Measurements from ENCODE around the gene LRRC39.

The LRRC39 gene

DNA sequence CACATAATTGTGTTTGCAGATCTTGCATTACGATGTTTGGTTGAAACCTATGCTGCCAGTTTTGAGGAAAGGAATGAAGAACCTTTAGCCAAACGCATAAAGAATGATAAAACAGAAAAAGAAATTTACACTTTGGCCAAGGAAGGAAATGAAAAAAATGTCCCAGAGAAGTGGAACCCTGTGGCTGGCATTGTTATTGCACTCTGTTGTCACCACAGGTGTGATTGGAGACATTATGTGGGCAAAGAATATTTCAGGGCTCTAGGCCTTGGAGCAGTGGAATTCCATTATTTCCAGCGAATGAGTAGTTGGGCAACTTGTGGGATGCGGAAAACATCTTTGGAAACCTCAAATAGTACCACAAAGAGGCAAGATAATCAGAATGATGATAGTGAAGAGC is 30.2 kb downstream of the LRRC39 start:
- DNase-seq (ENCODE audit: low read depth) = no peak

GRCh38 chr1:100146958-100147357 is 31.1 kb downstream of the LRRC39 start:
- DNase-seq (ENCODE audit: low read depth) = no peak

DNA sequence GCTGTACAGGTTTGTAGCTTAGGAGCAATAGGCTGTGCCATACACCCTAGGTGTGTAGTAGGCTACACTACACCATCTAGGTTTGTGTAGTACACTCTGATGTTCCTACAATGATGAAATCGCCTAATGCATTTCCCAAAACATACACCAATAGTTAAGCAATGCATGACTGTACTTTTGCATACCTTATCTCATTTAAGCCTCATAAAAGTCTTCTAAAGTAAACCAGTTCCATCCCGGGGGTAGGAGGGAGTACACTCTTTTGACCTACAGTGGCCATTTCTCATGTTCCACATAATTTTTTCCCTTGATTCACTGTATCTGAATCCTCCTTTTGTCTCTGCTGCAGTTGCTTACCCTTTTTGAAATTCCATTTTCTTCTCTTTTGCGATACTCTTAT is 32.9 kb downstream of the LRRC39 start:
- DNase-seq (ENCODE audit: low read depth) = no peak

- no peak for DNase-seq (ENCODE audit: low read depth)
These were observed 35.7 kb downstream of the LRRC39 start for GRCh38 chr1:100142343-100142742.

- no peak for DNase-seq (ENCODE audit: low read depth)
These were observed 36.9 kb downstream of the LRRC39 start for GRCh38 chr1:100141192-100141591.

DNA sequence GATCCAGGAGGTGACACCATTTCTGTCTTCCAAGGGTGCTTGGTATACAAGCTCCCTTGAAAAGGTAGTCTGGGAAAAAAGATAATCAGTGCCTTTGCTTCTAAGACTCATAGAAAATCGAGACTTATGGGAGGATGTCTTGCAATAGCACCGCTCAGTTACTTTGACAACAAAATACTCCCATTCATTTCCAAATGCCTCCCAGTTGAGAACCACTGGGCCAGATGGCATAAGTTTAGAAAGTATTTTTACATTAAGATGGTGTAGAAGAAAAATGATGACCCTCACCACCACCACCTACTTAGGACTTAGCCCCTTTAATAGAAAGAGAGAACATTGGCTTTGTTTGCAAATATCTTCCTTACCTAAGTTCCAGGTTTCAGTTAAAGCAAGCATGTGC is 40.5 kb downstream of the LRRC39 start:
- no peak for DNase-seq (ENCODE audit: low read depth)

GRCh38 chr1:100134872-100135271 is 43.2 kb downstream of the LRRC39 start:
- DNase-seq (ENCODE audit: low read depth) = no peak

DNA sequence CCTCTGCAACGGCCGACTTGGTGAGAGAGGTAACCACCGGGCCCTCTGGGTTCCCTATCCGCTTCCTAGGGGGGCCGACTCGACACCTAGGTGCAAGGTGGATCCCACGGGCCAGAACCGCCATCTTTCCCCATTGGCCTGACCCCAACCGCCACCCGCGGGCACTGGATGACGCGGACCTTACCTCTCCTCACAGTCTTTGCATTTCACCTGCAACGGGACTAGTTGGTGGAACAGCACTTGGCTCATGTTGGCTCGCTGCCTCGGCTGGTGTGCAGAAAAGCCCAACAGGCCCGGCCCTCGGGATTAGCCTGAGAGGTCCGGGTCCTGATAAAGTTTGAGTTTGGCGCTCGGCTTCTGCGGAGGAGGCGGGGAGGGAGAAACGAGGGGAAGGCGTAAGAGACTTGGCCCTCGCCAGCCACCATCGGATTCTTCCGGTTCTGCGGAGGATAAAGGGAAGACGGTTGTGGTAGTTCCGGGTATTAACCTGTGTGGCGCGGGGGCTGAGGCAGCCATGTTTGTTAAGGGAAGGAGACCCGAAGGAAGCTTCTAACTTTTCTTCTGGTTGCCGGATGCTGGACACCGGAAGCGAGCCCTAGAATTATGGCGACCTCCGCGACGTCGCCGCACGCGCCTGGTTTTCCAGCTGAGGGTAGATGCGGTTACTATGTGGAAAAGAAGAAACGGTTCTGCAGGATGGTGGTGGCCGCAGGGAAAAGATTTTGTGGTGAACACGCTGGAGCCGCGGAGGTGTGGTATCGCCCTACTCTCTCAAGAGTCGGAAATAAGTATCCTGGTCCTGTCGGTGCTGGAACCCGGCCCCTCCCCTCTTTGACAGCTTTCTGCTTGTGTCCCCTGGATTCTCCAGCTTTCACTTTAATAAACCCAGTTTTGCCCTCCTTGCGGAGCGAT is 45.2 kb downstream of the LRRC39 start, which contains the start of the genes SASS6 and TRMT13:
SASS6 (minus strand) TSS at position 365 of the 912 bp plus-strand sequence; CDS start at position 249, 116 bp downstream.
TRMT13 (plus strand) TSS at position 598 of the 912 bp plus-strand sequence; CDS start at position 604, 6 bp downstream.
- peak; percentile 83 for DNase-seq (ENCODE audit: low read depth)

- no peak for DNase-seq (ENCODE audit: low read depth)
These were observed 46.4 kb downstream of the LRRC39 start for GRCh38 chr1:100131623-100132022.

DNA sequence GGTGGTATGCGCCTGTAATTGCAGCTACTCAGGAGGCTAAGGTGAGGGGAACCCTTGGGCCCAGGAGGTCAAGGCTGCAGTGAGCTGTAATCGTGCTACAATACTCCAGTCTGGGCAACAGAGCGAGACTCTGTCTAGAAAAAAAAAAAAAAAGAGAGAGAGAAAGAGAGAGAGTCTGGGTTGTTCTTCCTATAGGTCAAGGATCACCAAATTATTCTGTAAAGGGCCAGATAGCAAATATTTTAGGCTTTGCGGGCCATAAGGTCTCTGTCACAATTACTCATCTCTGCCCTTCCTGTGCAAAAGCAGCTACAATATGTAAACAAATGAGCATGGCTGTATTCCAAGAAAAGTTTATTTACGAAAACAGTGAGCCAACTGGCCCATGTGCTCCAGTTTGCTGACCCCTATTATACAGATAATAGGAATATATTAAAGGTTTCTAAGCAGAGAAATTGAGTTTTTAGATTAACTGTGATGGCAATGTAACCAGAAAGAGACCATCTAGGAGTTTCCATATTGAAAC is 47.4 kb downstream of the LRRC39 start:
- DNase-seq (ENCODE audit: low read depth) = no peak

- DNase-seq (ENCODE audit: low read depth) = no peak
These were observed 50.8 kb downstream of the LRRC39 start for GRCh38 chr1:100127226-100127625.

DNA sequence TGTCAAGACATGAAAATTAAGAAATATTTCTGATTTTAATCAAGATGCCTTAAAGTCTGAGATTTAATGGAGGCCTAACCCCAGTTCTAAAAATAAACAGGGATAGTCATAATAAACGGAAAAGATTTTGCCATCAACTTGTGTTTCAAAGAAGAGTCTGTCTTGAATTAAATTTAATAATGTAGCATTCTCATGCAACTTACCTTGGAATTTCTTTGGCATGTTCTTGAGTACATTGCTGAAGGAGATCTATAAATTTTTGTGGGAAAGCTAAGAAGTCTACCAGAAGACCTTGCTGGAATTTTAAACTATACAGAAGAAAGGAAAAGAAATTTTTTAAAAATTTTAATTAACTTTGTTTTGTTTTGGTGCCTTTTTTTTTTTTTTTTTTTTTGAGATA is 55.9 kb downstream of the LRRC39 start:
- DNase-seq (ENCODE audit: low read depth) = no peak

- no peak for DNase-seq (ENCODE audit: low read depth)
These were observed 62.5 kb downstream of the LRRC39 start for GRCh38 chr1:100115524-100115923.

DNA sequence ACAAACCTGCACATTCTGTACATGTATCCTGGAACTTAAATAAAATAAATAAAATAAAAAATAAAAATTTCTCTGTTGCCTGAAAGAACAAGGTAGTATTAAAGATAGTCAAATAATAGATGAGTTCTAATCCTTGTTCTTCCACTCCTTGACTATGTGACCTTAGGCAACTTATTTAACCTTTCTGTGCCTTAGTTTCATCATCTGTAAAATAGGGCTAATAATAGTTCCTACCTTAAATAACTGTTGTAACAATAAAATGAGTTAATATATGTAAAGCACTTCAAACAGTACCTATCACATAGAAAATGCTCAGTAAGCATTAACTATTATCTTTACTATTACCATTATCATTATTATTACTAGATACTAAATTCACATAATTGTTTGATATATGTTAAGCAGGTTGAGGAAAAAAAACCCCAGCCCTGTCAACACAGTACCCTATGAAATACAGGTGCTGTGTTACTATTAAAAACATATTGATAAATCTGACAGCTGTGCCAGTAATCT is 68.4 kb downstream of the LRRC39 start:
- no peak for DNase-seq (ENCODE audit: low read depth)

- no peak for DNase-seq (ENCODE audit: low read depth)
These were observed 70.4 kb downstream of the LRRC39 start for GRCh38 chr1:100107696-100108095.

DNA sequence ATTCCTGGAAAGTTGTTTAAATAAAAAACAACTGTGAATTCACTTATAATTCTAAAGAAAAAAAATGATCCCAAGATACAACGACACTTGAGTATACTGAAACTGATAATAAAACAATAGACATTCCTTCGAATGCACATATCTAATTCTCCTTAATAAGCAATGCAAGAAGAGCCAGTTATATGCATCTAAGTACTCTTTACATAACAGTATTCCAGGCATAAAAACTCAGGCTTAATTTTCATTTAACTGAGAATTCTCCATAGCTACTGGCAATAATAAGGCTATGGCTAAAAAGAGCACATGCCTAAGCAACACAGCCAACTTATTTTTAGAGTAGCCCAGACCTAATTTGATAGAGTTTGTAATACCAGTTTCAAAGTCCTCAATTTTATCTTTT is 76.5 kb downstream of the LRRC39 start:
- no peak for DNase-seq (ENCODE audit: low read depth)

- no peak for DNase-seq (ENCODE audit: low read depth)
These were observed 77.9 kb downstream of the LRRC39 start for GRCh38 chr1:100100202-100100601.

Data from stimulated activated CD8-positive, alpha-beta memory T cell treated with anti-CD3 and anti-CD28 coated beads, Interleukin-15, amount 100 ng/mL, for 1 hour (primary cell).